ENCODE results near the gene OSBPL1A. TPM values are rescaled to one million over a fixed set of nuclear protein-coding genes. Genes with fewer than 3 reads are reported as not detected.

OSBPL1A gene
- total and polyA plus RNA-seq, 2 of the 8 experiments (the other 6 are each of a cell fraction or from before 2014, with no cell fraction given): 53.2 to 74.9 TPM

DNA sequence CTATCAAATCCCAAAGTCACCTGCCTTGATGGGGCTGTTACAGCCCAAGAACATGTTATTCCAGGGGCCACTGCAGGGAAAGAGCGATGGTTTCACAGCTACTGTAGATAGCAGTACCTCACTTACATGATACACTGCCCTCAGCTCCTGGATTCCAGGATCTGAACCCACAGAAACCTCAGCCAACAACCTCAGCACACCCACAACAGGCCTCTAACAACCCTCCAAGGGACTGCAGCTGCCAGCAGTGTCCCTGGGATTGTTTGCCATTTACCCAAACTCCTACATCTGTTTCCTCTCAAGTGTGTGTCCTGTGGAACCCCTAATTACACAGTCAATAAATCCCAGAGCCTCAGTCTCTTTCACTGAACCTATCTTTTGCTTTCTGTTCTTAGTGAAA lies 28.2 kb downstream of the OSBPL1A start (continued):
- TF ChIP-seq CHD7 (IDR thresholded peaks at IDR 0.05; ENCODE audit: insufficient replicate concordance, low read length): no peak
- TF ChIP-seq POLR2AphosphoS5 (IDR thresholded peaks at IDR 0.05; ENCODE audit: low read depth, low read length): no peak
- no peak for TF ChIP-seq SUZ12 (IDR thresholded peaks at IDR 0.05; ENCODE audit: low read length)
- TF ChIP-seq JUND (IDR thresholded peaks at IDR 0.05; ENCODE audit: low read length): no peak
- no peak for TF ChIP-seq POU5F1 (IDR thresholded peaks at IDR 0.05; ENCODE audit: low read depth, low read length)
- no peak for TF ChIP-seq HDAC2 (IDR thresholded peaks at IDR 0.05; ENCODE audit: borderline replicate concordance in 1 of 2, low read depth in 2 of 2, low read length in 2 of 2)
- TF ChIP-seq, protein P1, sequence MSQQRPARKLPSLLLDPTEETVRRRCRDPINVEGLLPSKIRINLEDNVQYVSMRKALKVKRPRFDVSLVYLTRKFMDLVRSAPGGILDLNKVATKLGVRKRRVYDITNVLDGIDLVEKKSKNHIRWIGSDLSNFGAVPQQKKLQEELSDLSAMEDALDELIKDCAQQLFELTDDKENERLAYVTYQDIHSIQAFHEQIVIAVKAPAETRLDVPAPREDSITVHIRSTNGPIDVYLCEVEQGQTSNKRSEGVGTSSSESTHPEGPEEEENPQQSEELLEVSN (IDR thresholded peaks at IDR 0.05): no peak
- no peak for TF ChIP-seq POLR2A (IDR thresholded peaks at IDR 0.05; ENCODE audit: control extremely low read depth in 1 of 2, low read depth in 2 of 2, low read length in 2 of 2)
- TF ChIP-seq SIRT6 (IDR thresholded peaks at IDR 0.05; ENCODE audit: low read length): no peak
- TF ChIP-seq GTF2F1 (IDR thresholded peaks at IDR 0.05; ENCODE audit: borderline replicate concordance, low read depth, low read length): no peak
- TF ChIP-seq TEAD4 (IDR thresholded peaks at IDR 0.05; ENCODE audit: low read depth, low read length): no peak
- TF ChIP-seq SP1 (IDR thresholded peaks at IDR 0.05; ENCODE audit: low read depth, low read length): no peak
- TF ChIP-seq CREB1 (IDR thresholded peaks at IDR 0.05): no peak
